IPS-18a (cell line): ENCODE data around the gene C1QL4.
"Not testable (repeated sequence)": the region's sequence is repeated elsewhere in the genome, so short reads cannot be mapped to it uniquely, and the experiment has no call there.

Source experiments
- H3K27ac ChIP-seq: one replicate; pipeline ENCODE4 v1.5.1; 2013; ENCODE audit warnings: low read length
- H3K27me3 ChIP-seq: one replicate; pipeline ENCODE4 v1.6.1; 2013; ENCODE audit warnings: mild to moderate bottlenecking, low read length; ENCODE audit not compliant: control insufficient read depth, insufficient read depth
- H3K36me3 ChIP-seq: one replicate; pipeline ENCODE4 v1.6.1; 2013; ENCODE audit warnings: low read depth, low read length; ENCODE audit not compliant: control insufficient read depth
- H3K4me1 ChIP-seq: one replicate; pipeline ENCODE4 v1.6.1; 2013; ENCODE audit warnings: low read depth, low read length; ENCODE audit not compliant: control insufficient read depth
- H3K4me3 ChIP-seq: one replicate; pipeline ENCODE4 v1.5.1; 2013; ENCODE audit warnings: low read length
- H3K9ac ChIP-seq: one replicate; pipeline ENCODE4 v1.6.1; 2013; ENCODE audit warnings: mild to moderate bottlenecking, low read length, moderate library complexity
- H3K9me3 ChIP-seq: one replicate; pipeline ENCODE4 v1.6.1; 2013; ENCODE audit warnings: low read depth, low read length; ENCODE audit not compliant: control insufficient read depth

C1QL4 gene

DNA sequence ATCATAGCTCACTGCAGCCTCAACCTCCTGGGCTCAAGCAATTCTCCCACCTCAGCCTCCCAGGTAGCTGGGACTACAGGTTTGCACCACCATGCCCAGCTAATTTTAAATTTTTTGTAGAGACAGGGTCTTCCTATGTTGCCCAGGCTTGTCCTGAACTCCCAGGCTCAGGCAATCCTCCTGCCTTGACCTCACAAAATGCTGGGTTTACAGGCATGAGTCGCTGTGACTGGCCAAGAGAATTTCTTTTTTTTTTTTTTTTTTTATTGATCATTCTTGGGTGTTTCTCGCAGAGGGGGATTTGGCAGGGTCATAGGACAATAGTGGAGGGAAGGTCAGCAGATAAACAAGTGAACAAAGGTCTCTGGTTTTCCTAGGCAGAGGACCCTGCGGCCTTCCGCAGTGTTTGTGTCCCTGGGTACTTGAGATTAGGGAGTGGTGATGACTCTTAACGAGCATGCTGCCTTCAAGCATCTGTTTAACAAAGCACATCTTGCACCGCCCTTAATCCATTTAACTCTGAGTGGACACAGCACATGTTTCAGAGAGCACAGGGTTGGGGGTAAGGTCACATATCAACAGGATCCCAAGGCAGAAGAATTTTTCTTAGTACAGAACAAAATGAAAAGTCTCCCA, 54.1 kb downstream of the C1QL4 start:
- H3K27ac ChIP-seq, H3K9me3 ChIP-seq, H3K4me3 ChIP-seq, H3K27me3 ChIP-seq, H3K4me1 ChIP-seq, H3K36me3 ChIP-seq, H3K9ac ChIP-seq: not testable (repeated sequence)
